ENCODE measurements around the gene ACTL10.
"Not testable (repeated sequence)": the region's sequence is repeated elsewhere in the genome, so short reads cannot be mapped to it uniquely, and the experiment has no call there.

The ACTL10 gene

GRCh38 chr20:33679758-33680485 is 13.2 kb downstream of the ACTL10 start:
- DNase-seq: no peak

GRCh38 chr20:33680686-33681085 is 13.9 kb downstream of the ACTL10 start:
- DNase-seq: no peak

- DNase-seq: no peak
Observed at GRCh38 chr20:33681288-33681687, 14.5 kb downstream of the ACTL10 start.

- no peak for DNase-seq
Observed at GRCh38 chr20:33681728-33682353, 15.1 kb downstream of the ACTL10 start.

- DNase-seq: no peak
Observed at GRCh38 chr20:33684533-33685327, 18.0 kb downstream of the ACTL10 start.

GRCh38 chr20:33685328-33686099 is 18.8 kb downstream of the ACTL10 start:
- no peak for DNase-seq

GRCh38 chr20:33686100-33686983 is 19.6 kb downstream of the ACTL10 start, which contains the start of gene E2F1:
E2F1 (minus strand) TSS chr20:33686385; CDS start chr20:33686264, 121 bp downstream.
- DNase-seq: peak; percentile 85

GRCh38 chr20:33686984-33687366 is 20.2 kb downstream of the ACTL10 start:
- no peak for DNase-seq

- no peak for DNase-seq
Observed at GRCh38 chr20:33687370-33687915, 20.7 kb downstream of the ACTL10 start.

- DNase-seq: no peak
Observed at GRCh38 chr20:33687993-33688937, 21.5 kb downstream of the ACTL10 start.

- no peak for DNase-seq
Observed at GRCh38 chr20:33688938-33689424, 22.2 kb downstream of the ACTL10 start.

- DNase-seq: no peak
Observed at GRCh38 chr20:33689493-33689892, 22.8 kb downstream of the ACTL10 start.

- DNase-seq: no peak
Observed at GRCh38 chr20:33689973-33690372, 23.2 kb downstream of the ACTL10 start.

GRCh38 chr20:33693289-33693688 is 26.5 kb downstream of the ACTL10 start:
- no peak for DNase-seq

GRCh38 chr20:33693741-33694638 is 27.2 kb downstream of the ACTL10 start:
- no peak for DNase-seq

GRCh38 chr20:33694639-33695012 is 27.9 kb downstream of the ACTL10 start:
- no peak for DNase-seq

- no peak for DNase-seq
Observed at GRCh38 chr20:33696448-33696847, 29.7 kb downstream of the ACTL10 start.

GRCh38 chr20:33697129-33697528 is 30.4 kb downstream of the ACTL10 start:
- no peak for DNase-seq

GRCh38 chr20:33698966-33699365 is 32.2 kb downstream of the ACTL10 start:
- not testable (repeated sequence) for DNase-seq
